H1 (cell line): Measurements from ENCODE around the gene IFT81. TPM values are rescaled to one million over a fixed set of nuclear protein-coding genes. Genes with fewer than 3 reads are reported as not detected.

Experiments
- CTCF ChIA-PET: fragments of 300-600 bp; sonication (Branson Sonifier 250); formaldehyde crosslinking; loops from one replicate; lab custom pipeline; 2021; ENCODE audit not compliant: partially characterized antibody; lab: Charles Lee
- POLR2A ChIA-PET: fragments of 300-600 bp; sonication (Branson Sonifier 250); formaldehyde crosslinking; loops from one replicate; lab custom pipeline; 2021; ENCODE audit warnings: inconsistent platforms; ENCODE audit not compliant: partially characterized antibody; lab: Charles Lee
- DNase-seq, 2 experiments: peaks; one replicate each; pipeline versions ENCODE4 v3.0.0 to v3.0.0-alpha.2; 2010 to 2022; ENCODE audit warnings: low spot score in 2 of 2, low read depth in 1 of 2, mixed read lengths in 1 of 2
- FAIRE-seq: peaks from 2 replicates; lab custom pipeline; 2011; peaks lifted over from hg19 to GRCh38; lab: Jason Lieb, UNC
- H2AFZ ChIP-seq: 2 replicates; pipeline ENCODE4 v1.8.1; 2012; ENCODE audit warnings: low read length, inconsistent platforms
- H2AK5ac ChIP-seq: 2 replicates; pipeline ENCODE4 v1.6.1; 2013; ENCODE audit warnings: low read depth, low read length
- H2BK120ac ChIP-seq: replicated peaks from 2 replicates; pipeline ENCODE3; 2013; ENCODE audit warnings: low read depth, low read length, inconsistent platforms
- H2BK12ac ChIP-seq: 2 replicates; pipeline ENCODE4 v1.6.1; 2013; ENCODE audit warnings: low read depth, low read length
- H2BK15ac ChIP-seq: 2 replicates; pipeline ENCODE4 v1.6.1; 2013; ENCODE audit warnings: low read length
- H2BK20ac ChIP-seq: 2 replicates; pipeline ENCODE4 v1.6.1; 2013; ENCODE audit warnings: low read length
- H2BK5ac ChIP-seq: 2 replicates; pipeline ENCODE4 v1.6.1; 2013; ENCODE audit warnings: low read depth, low read length
- H3K14ac ChIP-seq: 2 replicates; pipeline ENCODE4 v1.6.1; 2013; ENCODE audit warnings: inconsistent platforms; ENCODE audit not compliant: insufficient read length
- H3K18ac ChIP-seq: 2 replicates; pipeline ENCODE4 v1.6.1; 2013; ENCODE audit warnings: low read length; ENCODE audit errors: extremely low read depth
- H3K23ac ChIP-seq: 2 replicates; pipeline ENCODE4 v1.6.1; 2013; ENCODE audit warnings: inconsistent platforms; ENCODE audit not compliant: insufficient read length
- H3K23me2 ChIP-seq: 2 replicates; pipeline ENCODE4 v1.6.1; 2013; ENCODE audit warnings: low read depth, low read length
- H3K27ac ChIP-seq: 2 replicates; pipeline ENCODE4 v1.6.1; 2011; ENCODE audit warnings: low read depth, low read length, inconsistent platforms
- H3K27me3 ChIP-seq, 4 experiments: replicated peaks in 1 of 4; 1 replicate in 1 of 4; 2 replicates in 3 of 4; pipeline versions ENCODE4 v1.6.1 to v1.8.1; 2011 to 2013; ENCODE audit warnings: low read length in 3 of 4, mild to moderate bottlenecking in 3 of 4, inconsistent platforms in 2 of 4, mixed read lengths in 2 of 4, moderate library complexity in 1 of 4; ENCODE audit not compliant: control insufficient read depth in 3 of 4, insufficient read depth in 3 of 4; ENCODE audit errors: extremely low read depth in 1 of 4
- H3K36me3 ChIP-seq, 4 experiments: 2 replicates each; pipeline versions ENCODE4 v1.6.1 to v1.8.1; 2011 to 2013; ENCODE audit warnings: mild to moderate bottlenecking in 4 of 4, low read length in 3 of 4, moderate library complexity in 2 of 4, control low read depth in 1 of 4, inconsistent platforms in 1 of 4; ENCODE audit not compliant: insufficient read depth in 4 of 4, control insufficient read depth in 2 of 4
- H3K4ac ChIP-seq: replicated peaks from 2 replicates; pipeline ENCODE3; 2013; ENCODE audit warnings: low read length, low read depth, mixed read lengths, inconsistent platforms; ENCODE audit not compliant: insufficient read length
- H3K4me1 ChIP-seq, 4 experiments: replicated peaks in 1 of 4; 1 replicate in 1 of 4; 2 replicates in 3 of 4; pipeline versions ENCODE4 v1.6.1 to v1.8.1; 2011 to 2013; ENCODE audit warnings: low read length in 3 of 4, inconsistent platforms in 2 of 4, mixed read lengths in 1 of 4; ENCODE audit not compliant: insufficient read depth in 4 of 4, control insufficient read depth in 3 of 4
- H3K4me2 ChIP-seq, 2 experiments: 2 replicates each; pipeline versions ENCODE4 v1.6.1 to v1.8.1; 2011 to 2013; ENCODE audit warnings: low read depth in 2 of 2, low read length in 2 of 2, control low read depth in 1 of 2, inconsistent platforms in 1 of 2, mild to moderate bottlenecking in 1 of 2; ENCODE audit not compliant: insufficient read depth in 1 of 2
- H3K4me3 ChIP-seq, 4 experiments: fragments of 200-600, 300-600 bp in 1 of 4; sonication (generic), shearing (Covaris generic), sonication (Bioruptor Twin) in 1 of 4; 2 replicates each; pipeline versions ENCODE4 v1.5.1 to v1.8.1; 2011 to 2016; ENCODE audit warnings: low read length in 4 of 4, low read depth in 3 of 4, control low read depth in 2 of 4, inconsistent platforms in 2 of 4, mild to moderate bottlenecking in 2 of 4, mixed read lengths in 1 of 4, moderate library complexity in 1 of 4; ENCODE audit not compliant: insufficient read depth in 2 of 4; ENCODE audit errors: extremely low read depth in 1 of 4
- H3K56ac ChIP-seq: replicated peaks from 2 replicates; pipeline ENCODE3; 2013; ENCODE audit warnings: low read depth, mild to moderate bottlenecking, mixed read lengths, low read length, inconsistent platforms; ENCODE audit not compliant: insufficient read length
- H3K79me1 ChIP-seq: 2 replicates; pipeline ENCODE4 v1.6.1; 2013; ENCODE audit warnings: low read depth, low read length, control low read depth
- H3K79me2 ChIP-seq, 2 experiments: 2 replicates each; pipeline versions ENCODE4 v1.6.1 to v1.8.1; 2012 to 2013; ENCODE audit warnings: low read length in 2 of 2, mild to moderate bottlenecking in 2 of 2, inconsistent platforms in 1 of 2; ENCODE audit not compliant: insufficient read depth in 2 of 2, control insufficient read depth in 1 of 2
- H3K9ac ChIP-seq, 4 experiments: replicated peaks in 1 of 4; 1 replicate in 1 of 4; 2 replicates in 3 of 4; pipeline versions ENCODE4 v1.6.1 to v1.8.1; 2011 to 2013; ENCODE audit warnings: low read depth in 3 of 4, low read length in 3 of 4, control low read depth in 2 of 4, mild to moderate bottlenecking in 2 of 4, moderate library complexity in 2 of 4, inconsistent platforms in 1 of 4; ENCODE audit errors: extremely low read depth in 1 of 4
- H3K9me3 ChIP-seq, 2 experiments: 2 replicates each; pipeline versions ENCODE4 v1.6.1 to v1.8.1; 2012 to 2013; ENCODE audit warnings: mild to moderate bottlenecking in 2 of 2, moderate library complexity in 2 of 2, control low read depth in 1 of 2, inconsistent platforms in 1 of 2, low read depth in 1 of 2, low read length in 1 of 2, mixed read lengths in 1 of 2; ENCODE audit not compliant: insufficient read depth in 2 of 2
- H4K20me1 ChIP-seq, 2 experiments: replicated peaks in 1 of 2; 2 replicates each; pipeline versions ENCODE3 to v1.8.1; 2011 to 2013; ENCODE audit warnings: inconsistent platforms in 2 of 2, low read length in 2 of 2, mild to moderate bottlenecking in 1 of 2; ENCODE audit not compliant: insufficient read depth in 2 of 2, control insufficient read depth in 1 of 2
- H4K5ac ChIP-seq: 2 replicates; pipeline ENCODE4 v1.6.1; 2013; ENCODE audit warnings: low read length, low read depth, mixed read lengths, inconsistent platforms; ENCODE audit not compliant: insufficient read length
- H4K8ac ChIP-seq: 2 replicates; pipeline ENCODE4 v1.8.0; 2013; ENCODE audit warnings: mild to moderate bottlenecking, moderate library complexity, low read length, inconsistent platforms; ENCODE audit not compliant: insufficient read depth; ENCODE audit errors: extremely low read depth
- H4K91ac ChIP-seq: replicated peaks from 2 replicates; pipeline ENCODE3; 2013; ENCODE audit warnings: low read length, mixed read lengths, inconsistent platforms; ENCODE audit not compliant: insufficient read length
- BCL11A ChIP-seq, 2 experiments: IDR thresholded peaks; one replicate each; pipeline ENCODE4 v1.6.1; 2011; ENCODE audit warnings: low read depth in 2 of 2, low read length in 2 of 2, mild to moderate bottlenecking in 2 of 2
- BRCA1 ChIP-seq: IDR thresholded peaks from 2 replicates; pipeline ENCODE4 v1.6.1; 2012; ENCODE audit warnings: low read depth, low read length, improper control_type of control experiment
- CBX5 ChIP-seq: fragments of 300-800, 300-1000 bp; sonication (generic); IDR thresholded peaks from 2 replicates; pipeline ENCODE4 v1.7.1; 2016; ENCODE audit warnings: antibody characterized with exemption, low read length, low read depth
- CTBP2 ChIP-seq: IDR thresholded peaks from 2 replicates; pipeline ENCODE4 v1.7.0; 2011; ENCODE audit warnings: borderline replicate concordance, mild to moderate bottlenecking, moderate library complexity, mixed read lengths, low read length; ENCODE audit not compliant: insufficient read depth, insufficient read length
- E2F6 ChIP-seq: IDR thresholded peaks from 2 replicates; pipeline ENCODE4 v1.6.1; 2012; ENCODE audit warnings: inconsistent platforms
- JUND ChIP-seq: IDR thresholded peaks from 2 replicates; pipeline ENCODE4 v1.6.1; 2011; ENCODE audit warnings: mild to moderate bottlenecking, improper control_type of control experiment, low read length
- KDM4A ChIP-seq: IDR thresholded peaks from one replicate; pipeline ENCODE4 v1.7.1; 2012; ENCODE audit warnings: low read depth, mild to moderate bottlenecking, moderate library complexity, low read length, inconsistent platforms; ENCODE audit not compliant: severe bottlenecking
- MAFK ChIP-seq: IDR thresholded peaks from 2 replicates; pipeline ENCODE4 v1.6.1; 2012; ENCODE audit warnings: low read depth, mild to moderate bottlenecking, improper control_type of control experiment, low read length
- POU5F1 ChIP-seq: IDR thresholded peaks from 2 replicates; pipeline ENCODE4 v1.6.1; 2011; ENCODE audit warnings: low read depth, mild to moderate bottlenecking, low read length, moderate library complexity
- RFX5 ChIP-seq: IDR thresholded peaks from 2 replicates; pipeline ENCODE4 v1.6.1; 2011; ENCODE audit warnings: low read depth, low read length, improper control_type of control experiment, borderline replicate concordance
- SP1 ChIP-seq: IDR thresholded peaks from 2 replicates; pipeline ENCODE4 v1.6.1; 2011; ENCODE audit warnings: low read depth, low read length
- SP2 ChIP-seq: IDR thresholded peaks from 2 replicates; pipeline ENCODE4 v1.6.1; 2012; ENCODE audit warnings: mild to moderate bottlenecking, low read length, inconsistent platforms
- YY1 ChIP-seq: IDR thresholded peaks from 2 replicates; pipeline ENCODE4 v1.6.1; 2011; ENCODE audit warnings: low read depth, mild to moderate bottlenecking, low read length
- ZNF274 ChIP-seq: IDR thresholded peaks from 2 replicates; pipeline ENCODE4 v1.7.0; 2012; ENCODE audit warnings: low read length, borderline replicate concordance; ENCODE audit errors: extremely low read depth
- WGBS, 2 experiments: shearing (Covaris generic) in 1 of 2; methylation state at CpG; one replicate each; pipeline versions ENCODE4 v1.1.6 to v1.1.7; 2013 to 2015; ENCODE audit warnings: low lambda C conversion rate in 2 of 2, mixed read lengths in 2 of 2, inconsistent platforms in 1 of 2, low coverage in 1 of 2, missing lambda C conversion rate in 1 of 2; ENCODE audit not compliant: insufficient replicate concordance in 2 of 2, insufficient coverage in 1 of 2, insufficient read length in 1 of 2; ENCODE audit errors: extremely low coverage in 1 of 2, missing lambda C conversion rate in 1 of 2; 5-methylcytosine and 5-hydroxymethylcytosine counted together
- polyA plus RNA-seq, 7 experiments: library from polyadenylated mRNA; depleted of rRNA in 3 of 7; stranded (reverse) in 5 of 7; unstranded in 2 of 7; fragments of >200 nt in 5 of 7; fragments of 200-250 nt in 2 of 7; gene quantifications; 1 replicate in 5 of 7; 2 replicates in 1 of 7; 4 replicates in 1 of 7; pipeline versions ENCODE4 v1.2.1 to v1.2.3, GENCODE V29; 2011 to 2013; ENCODE audit warnings: missing spikeins in 2 of 7, mixed read lengths in 2 of 7
- total RNA-seq: library from RNA; stranded (reverse); fragmentation: NEBNext Ultra II Directional; extraction: Animal tissue kit (Norgen Biotek cat#: 25700); gene quantifications from 2 replicates; pipeline ENCODE4 v1.2.1, GENCODE V29; 2021

The IFT81 gene
- total and polyA plus RNA-seq, 2 of the 8 experiments (the other 6 are each of a cell fraction or from before 2014, with no cell fraction given), result 4.1 to 14.5 TPM

GRCh38 chr12:110243227-110243626, 119.1 kb downstream of the IFT81 start:
- H3K79me1 ChIP-seq, result no peaks in the 10 kb centered on the region
- H2AK5ac ChIP-seq, result no peak overlapping the region
- no peaks in the 10 kb centered on the region for H3K79me2 ChIP-seq
- no peak for FAIRE-seq
- TF ChIP-seq JUND (no peak), SP1 (no peak), KDM4A (no peak), SP2 (no peak), E2F6 (no peak), ZNF274 (no peak), RFX5 (no peak), BRCA1 (no peak), CBX5 (no peak), MAFK (no peak), CTBP2 (no peak), YY1 (no peak), BCL11A (IDR thresholded peaks at IDR 0.05; ENCODE audit: low read depth in 2 of 2, low read length in 2 of 2) (no peak), POU5F1 (no peak)
- TF ChIP-seq, all 59 proteins: peak for 0
- Histone ChIP-seq H3K23ac (no peak overlapping the region), H3K14ac (no peak overlapping the region), H3K4ac (no peak overlapping the region), H3K9me3 (no peaks in the 10 kb centered on the region), H3K4me1 (peaks cover 4 to 13% (median 6%) of the 10 kb centered on the region in 4 experiments; a peak in 6 of 7 replicates), H2BK5ac (no peak overlapping the region), H3K36me3 (no peaks in the 10 kb centered on the region), H3K4me2 (no peak overlapping the region), H3K9ac (no peak overlapping the region), H3K56ac (no peak overlapping the region), H3K18ac (no peak overlapping the region), H2BK120ac (no peak overlapping the region), H4K5ac (no peak overlapping the region), H4K91ac (no peak overlapping the region), H3K23me2 (no peaks in the 10 kb centered on the region), H3K4me3 (no peak overlapping the region), H4K20me1 (no peaks in the 10 kb centered on the region), H3K27ac (no peak overlapping the region), H3K27me3 (no peaks in the 10 kb centered on the region), H2AFZ (no peak overlapping the region), H2BK15ac (no peak overlapping the region), H2BK20ac (no peak overlapping the region), H2BK12ac (no peak overlapping the region), H4K8ac (no peak overlapping the region)
- no peak for DNase-seq
- POLR2A ChIA-PET, result interaction anchor here (0.9 kb wide), 1 partner anchor 39 kb away, joined by 4 read pairs; no protein-coding TSS in a partner anchor
- WGBS, 2 experiments, result 93% methylated on average over 5 of the region's 5 CpGs; no CpG with 5 or more reads in 1 of the 2 experiments
- CTCF ChIA-PET, result interaction anchor here (1.4 kb wide), 2 partner anchors 10 to 142 kb away, joined by 4 read pairs; no protein-coding TSS in a partner anchor
